Dermis blood vessel endothelial cell (primary cell): Measurements from ENCODE around the gene MAGED2. TPM values are rescaled to one million over a fixed set of nuclear protein-coding genes. Genes with fewer than 3 reads are reported as not detected.
"Not testable (repeated sequence)": the region's sequence is repeated elsewhere in the genome, so short reads cannot be mapped to it uniquely, and the experiment has no call there.

ENCODE experiments used
- DNase-seq: peaks from one replicate; pipeline ENCODE4 v3.0.0; 2010
- total RNA-seq: library from RNA; depleted of rRNA; stranded (reverse); fragments of >200 nt; gene quantifications from 2 replicates; pipeline ENCODE4 v1.2.3, GENCODE V29; 2014

The MAGED2 gene
- total RNA-seq, 1 donor from 2014 or later: 341 TPM

GRCh38 chrX:54818221-54818620 lies 10.7 kb downstream of the MAGED2 start:
- DNase-seq: no peak

- no peak for DNase-seq
Observed at GRCh38 chrX:54819201-54819600, 11.7 kb downstream of the MAGED2 start.

GRCh38 chrX:54820737-54821136 lies 13.2 kb downstream of the MAGED2 start:
- DNase-seq: no peak

- no peak for DNase-seq
Observed at GRCh38 chrX:54821310-54821709, 13.8 kb downstream of the MAGED2 start.

GRCh38 chrX:54824195-54824594 lies 16.6 kb downstream of the MAGED2 start:
- no peak for DNase-seq

GRCh38 chrX:54824722-54825121 lies 17.2 kb downstream of the MAGED2 start:
- no peak for DNase-seq

GRCh38 chrX:54825716-54826438 lies 18.3 kb downstream of the MAGED2 start:
- DNase-seq: no peak

GRCh38 chrX:54826598-54826997 lies 19.1 kb downstream of the MAGED2 start:
- DNase-seq: no peak

- no peak for DNase-seq
Observed at GRCh38 chrX:54838583-54838982, 31.0 kb downstream of the MAGED2 start.

- DNase-seq: not testable (repeated sequence)
Observed at GRCh38 chrX:54841184-54841874, 33.8 kb downstream of the MAGED2 start.

- no peak for DNase-seq
Observed at GRCh38 chrX:54842607-54843006, 35.1 kb downstream of the MAGED2 start.

- no peak for DNase-seq
Observed at GRCh38 chrX:54843050-54843449, 35.5 kb downstream of the MAGED2 start.

- DNase-seq: not testable (repeated sequence)
Observed at GRCh38 chrX:54847700-54848099, 40.2 kb downstream of the MAGED2 start.

GRCh38 chrX:54865208-54865607 lies 57.7 kb downstream of the MAGED2 start:
- DNase-seq: no peak

Other genes starting within 250 kb of the MAGED2 start
- not detected in 2 replicates for gene ITIH6, start 9.5 kb upstream of the MAGED2 start, total RNA-seq
- 4.4 and 5.9 TPM in 2 replicates for gene TRO, start 113.1 kb downstream of the MAGED2 start, total RNA-seq
- 0.05 TPM in 1 of 2 replicates, not detected in the other for gene PFKFB1, start 186.4 kb downstream of the MAGED2 start, total RNA-seq
- gene APEX2, start 192.6 kb downstream of the MAGED2 start, total RNA-seq: 8.3 and 12.6 TPM in 2 replicates
- not detected in 2 replicates for gene ALAS2, start 223.2 kb downstream of the MAGED2 start, total RNA-seq